GM21529 (cell line): ENCODE measurements around the gene EMP2.
"Not testable (repeated sequence)": the region's sequence is repeated elsewhere in the genome, so short reads cannot be mapped to it uniquely, and the experiment has no call there.

Experiments
- ATAC-seq: cut with Tn5 transposase; IDR thresholded peaks from one replicate; pipeline ENCODE4 v1.9.1; 2021; ENCODE audit not compliant: unreplicated experiment

The EMP2 gene, protein sequence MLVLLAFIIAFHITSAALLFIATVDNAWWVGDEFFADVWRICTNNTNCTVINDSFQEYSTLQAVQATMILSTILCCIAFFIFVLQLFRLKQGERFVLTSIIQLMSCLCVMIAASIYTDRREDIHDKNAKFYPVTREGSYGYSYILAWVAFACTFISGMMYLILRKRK

GRCh38 chr16:10579965-10580882 is at the start of gene EMP2:
TSS of gene EMP2 (minus strand) at chr16:10580598. CDS start at chr16:10547617, 32,981 bp downstream.
- ATAC-seq: no peak

DNA sequence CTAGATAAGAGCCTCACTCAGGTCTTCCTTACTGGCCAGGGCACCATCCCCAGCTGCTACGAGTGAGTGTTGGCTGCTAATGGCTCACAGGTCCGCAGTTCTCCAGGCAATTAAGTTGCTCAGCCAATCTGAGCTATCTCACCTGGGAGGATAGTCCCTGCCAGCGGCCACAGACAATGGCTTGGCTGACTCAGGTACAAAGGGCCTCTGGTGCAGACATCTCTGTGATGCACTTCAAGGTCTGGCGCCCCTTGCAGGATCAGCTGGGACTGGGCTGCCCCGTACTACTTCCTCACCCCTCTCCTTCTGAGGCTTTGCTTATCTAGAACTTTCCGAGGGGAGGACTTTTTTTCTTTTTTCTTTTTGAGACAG is 49.2 kb upstream of the EMP2 start:
- ATAC-seq: no peak

- ATAC-seq: no peak
Measured at GRCh38 chr16:10625595-10626357, 45.4 kb upstream of the EMP2 start.

DNA sequence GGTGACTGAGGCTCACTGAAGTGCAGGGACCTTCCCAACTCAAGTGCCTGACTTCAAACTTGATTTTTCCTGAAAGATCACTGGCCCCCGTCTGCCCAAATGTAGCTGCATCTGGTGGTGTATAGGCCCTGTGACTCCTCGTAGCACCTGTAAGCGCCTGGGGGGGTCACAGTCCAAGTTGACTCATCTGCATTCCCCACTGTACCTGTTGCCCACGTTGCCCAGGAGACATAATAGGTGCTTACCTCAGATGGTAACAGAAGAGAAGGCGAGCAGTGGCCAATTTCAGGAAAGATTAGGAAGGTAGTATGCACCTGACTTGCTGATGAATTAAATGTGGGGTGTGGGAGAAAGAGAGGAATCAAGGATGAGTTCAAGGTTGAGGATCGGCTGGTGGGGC is 44.1 kb upstream of the EMP2 start:
- no peak for ATAC-seq

GRCh38 chr16:10623059-10623458 is 42.7 kb upstream of the EMP2 start:
- no peak for ATAC-seq

GRCh38 chr16:10622036-10622921 is 41.9 kb upstream of the EMP2 start:
- ATAC-seq: no peak

DNA sequence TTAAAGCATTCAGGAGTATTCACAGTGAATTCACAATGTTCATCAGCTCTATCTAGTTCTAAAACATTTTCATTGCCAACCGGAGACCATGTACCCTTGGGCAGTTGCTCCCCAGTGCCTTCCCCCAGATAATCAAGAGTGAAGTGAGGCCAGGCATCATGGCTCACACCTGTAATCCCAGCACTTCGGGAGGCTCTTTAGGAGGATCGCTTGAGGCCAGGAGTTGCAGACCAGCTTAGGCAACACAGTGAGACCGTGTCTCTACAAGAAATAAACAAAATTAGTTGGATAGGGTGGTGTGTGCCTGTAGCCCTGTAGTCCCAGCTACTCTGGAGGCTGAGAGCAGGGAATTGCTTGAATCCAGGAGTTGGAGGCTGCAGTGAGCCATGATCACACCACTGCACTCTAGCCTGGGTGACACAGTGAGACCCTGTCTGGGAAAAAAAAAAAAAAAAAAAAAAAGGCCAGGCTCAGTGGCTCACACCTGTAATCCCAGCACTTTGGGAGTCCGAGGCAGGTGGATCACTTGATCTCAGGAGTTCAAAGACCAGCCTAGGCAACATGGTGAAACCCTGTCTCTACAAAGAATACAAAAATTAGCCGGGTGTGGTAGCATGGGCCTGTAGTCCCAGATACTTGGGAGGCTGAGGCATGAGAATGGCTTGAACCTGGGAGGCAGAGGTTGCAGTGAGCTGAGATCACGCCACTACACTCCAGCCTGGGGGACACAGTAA is 41.0 kb upstream of the EMP2 start:
- ATAC-seq: not testable (repeated sequence)

DNA sequence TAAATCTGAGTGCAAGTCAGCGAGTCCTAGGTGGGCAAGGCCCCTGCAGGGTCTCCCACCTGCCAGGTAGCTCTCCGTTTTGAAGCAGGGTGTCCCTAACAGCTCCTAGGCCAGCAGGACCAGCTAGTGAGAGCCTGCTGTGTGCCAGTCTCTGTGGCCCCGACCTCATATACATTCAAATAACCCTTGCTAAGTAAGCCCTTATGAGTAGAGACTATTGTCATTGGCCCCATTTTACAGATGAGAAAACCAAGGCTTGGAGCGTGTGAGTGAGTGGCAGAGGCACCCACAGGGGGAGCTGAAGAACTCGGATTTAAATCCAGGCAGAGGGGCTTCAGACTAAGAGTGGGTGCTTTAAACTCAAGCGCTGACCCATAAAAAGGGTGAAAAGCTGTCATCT is 39.7 kb upstream of the EMP2 start:
- ATAC-seq: no peak

DNA sequence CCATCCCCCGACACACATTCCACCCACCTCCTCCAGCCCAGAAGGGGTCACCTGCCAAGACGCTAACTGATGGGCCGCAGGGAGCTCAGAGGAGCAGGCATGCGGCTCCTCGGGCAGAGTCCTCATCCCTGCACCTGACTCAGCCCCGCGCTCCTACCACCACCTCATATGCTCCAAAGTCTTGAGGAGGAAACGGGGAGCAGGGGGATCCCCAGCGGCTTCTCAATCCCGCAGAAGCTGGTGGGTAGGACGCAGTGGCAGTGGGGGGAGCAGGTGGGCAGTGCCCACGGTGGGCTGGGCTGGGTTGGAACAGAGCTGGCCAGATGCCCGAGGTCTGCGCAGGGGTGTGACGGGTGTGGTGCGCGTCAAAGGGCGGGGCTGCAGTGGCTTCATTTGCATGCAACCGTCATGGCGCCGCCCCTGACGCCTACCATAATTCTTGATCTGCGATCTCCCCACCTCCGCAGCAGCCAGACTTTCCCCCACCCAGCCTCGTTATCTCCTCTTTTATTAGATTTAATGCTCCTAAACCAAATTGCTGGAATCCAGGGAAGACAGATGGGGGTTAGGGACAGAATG is 39.0 kb upstream of the EMP2 start:
- ATAC-seq: no peak

DNA sequence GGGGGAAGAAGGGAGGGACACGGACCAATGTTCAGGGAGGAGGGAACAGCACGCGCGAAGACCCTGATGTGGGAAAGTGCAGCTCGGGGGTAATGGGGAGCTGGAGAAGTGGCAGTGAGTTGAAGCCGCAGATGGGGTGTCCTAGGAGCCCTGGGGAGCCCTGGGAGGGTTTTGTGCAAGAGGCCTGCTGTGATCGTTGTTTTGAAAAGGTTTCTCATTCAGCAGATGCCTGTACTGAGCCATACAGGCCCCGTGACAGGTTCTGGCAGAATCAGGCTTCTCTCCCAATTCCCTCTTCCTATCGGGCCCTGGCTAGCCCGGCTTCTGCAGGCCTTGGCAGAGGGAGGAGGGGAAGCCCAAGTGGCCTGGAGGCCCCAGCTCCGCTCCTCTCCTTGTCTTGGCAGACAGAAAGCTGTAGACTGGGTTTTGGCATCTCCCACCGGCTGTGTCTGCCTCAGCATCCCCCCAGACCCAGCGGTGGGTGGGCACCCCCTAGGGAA is 38.4 kb upstream of the EMP2 start:
- no peak for ATAC-seq

GRCh38 chr16:10617662-10618420 is 37.4 kb upstream of the EMP2 start:
- no peak for ATAC-seq

DNA sequence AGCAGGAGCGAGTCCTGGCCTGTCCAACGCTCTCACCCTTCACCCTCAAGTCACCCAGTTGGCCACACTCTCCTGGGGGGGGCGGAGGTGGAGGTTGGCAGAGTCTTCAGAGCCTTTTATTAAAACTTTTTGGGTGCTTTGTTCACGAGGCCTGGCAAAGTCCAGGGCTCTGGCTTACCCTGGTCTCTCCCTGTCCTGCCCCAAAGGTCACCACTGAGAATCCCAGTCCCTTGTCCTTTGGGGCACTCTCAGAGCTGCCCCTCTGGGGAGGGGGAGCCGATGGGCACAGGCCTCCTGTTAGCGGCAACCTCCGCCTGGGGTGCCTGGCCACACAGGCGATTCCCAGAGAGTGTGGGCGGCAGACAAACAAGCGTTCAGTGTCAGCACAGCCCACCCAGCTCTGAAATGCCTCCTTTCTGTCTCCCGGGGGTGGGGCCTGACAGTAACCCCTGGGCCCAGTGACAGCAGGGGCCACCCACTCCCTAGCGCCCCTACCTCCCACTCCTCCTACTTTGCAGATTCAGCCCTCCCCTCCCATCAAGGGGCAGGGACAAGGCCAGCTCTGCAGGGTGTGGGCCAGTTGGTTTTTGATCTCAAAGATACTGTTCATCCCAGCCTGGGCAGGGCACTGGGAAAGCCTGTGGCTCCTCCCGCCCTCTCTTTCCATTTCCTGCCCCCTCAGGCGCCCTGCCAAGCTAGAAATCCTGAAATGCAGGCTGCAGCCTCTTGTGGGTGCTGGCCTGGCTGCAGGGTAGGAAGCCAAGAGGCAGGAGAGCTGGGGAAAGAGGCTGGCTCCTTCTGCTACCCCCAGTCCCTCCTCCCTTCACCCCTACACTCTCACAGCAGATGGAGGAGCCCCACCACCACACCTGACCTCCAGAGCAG is 36.6 kb upstream of the EMP2 start:
- no peak for ATAC-seq

DNA sequence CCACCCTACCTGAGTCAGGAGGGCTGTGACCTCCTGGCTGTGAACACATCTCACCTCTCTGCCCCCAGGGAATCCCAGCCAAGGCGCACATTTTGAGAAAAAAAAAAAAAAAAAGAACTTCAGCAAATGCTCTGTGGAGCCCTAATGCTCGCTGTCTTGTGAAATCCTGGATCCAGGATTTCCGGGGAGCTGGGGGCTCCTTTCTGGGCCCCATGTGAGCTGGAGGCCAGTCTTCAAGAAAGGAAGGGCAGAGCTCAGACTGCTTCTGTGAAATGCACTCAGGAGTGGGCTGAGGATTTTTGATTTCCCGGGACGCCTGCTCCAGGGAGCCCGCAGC is 36.0 kb upstream of the EMP2 start:
- no peak for ATAC-seq

DNA sequence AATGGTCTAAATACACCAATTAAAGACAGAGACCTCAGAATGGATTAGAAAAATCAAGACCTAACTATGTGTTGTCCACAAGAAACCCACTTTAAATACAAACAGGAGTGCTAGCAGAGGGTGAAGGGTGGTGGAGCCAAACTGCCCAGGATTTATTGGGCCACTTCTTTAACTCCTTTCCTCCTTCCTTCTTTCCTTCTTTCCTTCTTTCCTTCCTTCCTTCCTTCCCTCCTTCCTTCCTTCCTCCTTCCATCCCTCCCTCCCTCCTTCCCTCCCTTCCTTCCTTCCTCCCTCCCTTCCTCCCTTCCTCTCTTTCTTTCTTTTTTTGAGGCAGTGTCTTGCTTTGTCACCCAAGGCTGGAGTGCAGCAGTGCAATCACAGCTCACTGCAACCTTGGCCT is 34.3 kb upstream of the EMP2 start:
- no peak for ATAC-seq

DNA sequence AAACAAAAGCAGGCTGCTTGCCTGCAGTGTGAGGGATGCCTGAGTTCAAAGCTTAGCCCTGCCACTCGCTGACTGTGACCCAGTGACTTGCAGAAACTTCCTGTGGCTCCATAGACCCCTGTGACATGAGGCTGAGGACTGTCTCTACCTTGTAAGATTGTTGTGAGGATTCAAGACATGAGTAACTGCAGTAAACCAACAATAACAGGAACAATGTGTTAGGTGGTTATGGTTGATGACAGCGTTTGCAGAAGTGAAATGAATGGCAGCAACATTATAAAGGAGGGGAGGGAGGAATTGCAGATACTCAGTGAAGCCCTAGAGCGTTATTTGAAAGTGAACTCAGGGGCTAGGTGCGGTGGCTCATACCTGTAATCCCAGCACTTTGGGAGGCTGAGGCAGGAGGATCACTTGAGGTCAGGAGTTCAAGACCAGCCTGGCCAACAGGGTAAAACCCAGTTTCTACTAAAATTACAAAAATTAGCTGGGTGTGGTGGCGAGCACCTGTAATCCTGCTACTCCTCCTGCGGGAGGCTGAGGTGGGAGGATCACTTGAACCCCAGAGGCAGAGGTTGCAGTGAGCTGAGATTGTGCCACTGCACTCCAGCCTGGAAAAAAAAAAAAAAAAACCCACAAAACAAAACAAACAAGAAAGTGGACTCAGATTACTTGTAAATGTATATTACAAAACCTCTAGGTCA is 33.5 kb upstream of the EMP2 start:
- no peak for ATAC-seq

DNA sequence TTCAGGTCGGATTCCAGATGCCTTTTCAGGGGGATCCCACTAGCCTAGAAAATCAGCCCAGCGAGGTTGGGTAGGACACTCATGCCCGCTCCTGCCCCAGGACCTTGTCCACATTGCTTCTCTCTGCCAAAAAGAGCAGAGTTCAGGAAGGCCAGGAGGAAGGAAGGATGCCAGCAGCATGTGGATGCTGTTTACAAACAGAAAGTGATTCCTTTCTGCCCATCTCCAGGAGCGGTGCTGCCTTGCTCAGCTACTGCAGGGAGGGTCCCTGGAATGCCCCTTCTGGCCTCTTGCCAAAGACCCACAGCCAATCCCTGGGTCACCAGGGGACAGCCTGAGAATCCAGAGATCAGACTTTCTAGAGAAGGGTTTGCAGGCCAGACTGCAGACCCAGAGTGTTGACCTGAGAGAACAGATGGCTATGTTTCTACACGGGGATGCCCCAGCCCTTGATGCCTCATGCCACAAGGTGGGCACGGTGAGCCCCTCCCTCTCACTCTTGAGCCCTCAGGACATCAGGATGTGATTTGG is 32.3 kb upstream of the EMP2 start:
- no peak for ATAC-seq

- ATAC-seq: no peak
Measured at GRCh38 chr16:10611825-10612342, 31.5 kb upstream of the EMP2 start.
